HEK293 (cell line): ENCODE measurements around the gene RANBP10.

Source experiments
- CTCF ChIP-seq: fragments of 450-650 bp; formaldehyde crosslinking; IDR thresholded peaks from 2 replicates; pipeline ENCODE4 v1.5.1; 2016; ENCODE audit warnings: missing biosample characterization, missing genetic modification characterization
- FEZF1 ChIP-seq: fragments of 450-650 bp; formaldehyde crosslinking; IDR thresholded peaks from 2 replicates; pipeline ENCODE4 v1.5.1; 2016; ENCODE audit warnings: missing biosample characterization, missing genetic modification characterization
- REST ChIP-seq: fragments of 450-650 bp; formaldehyde crosslinking; IDR thresholded peaks from 2 replicates; pipeline ENCODE4 v1.5.1; 2016; ENCODE audit warnings: missing biosample characterization, missing genetic modification characterization
- TCF7L2 ChIP-seq: IDR thresholded peaks from 2 replicates; pipeline ENCODE4 v1.6.1; 2011; ENCODE audit warnings: low read depth, mild to moderate bottlenecking, inconsistent platforms, low read length, moderate library complexity, borderline replicate concordance
- ZBTB26 ChIP-seq: fragments of 450-650 bp; formaldehyde crosslinking; optimal IDR thresholded peaks from 2 replicates; pipeline ENCODE3; 2016; ENCODE audit warnings: missing biosample characterization, mild to moderate bottlenecking, missing genetic modification characterization
- ZNF140 ChIP-seq: fragments of 450-650 bp; formaldehyde crosslinking; IDR thresholded peaks from 2 replicates; pipeline ENCODE4 v1.5.1; 2016; ENCODE audit warnings: missing biosample characterization, missing genetic modification characterization
- ZNF202 ChIP-seq: fragments of 450-650 bp; formaldehyde crosslinking; IDR thresholded peaks from 2 replicates; pipeline ENCODE4 v1.5.1; 2016; ENCODE audit warnings: missing biosample characterization, missing genetic modification characterization, borderline replicate concordance
- ZNF426 ChIP-seq: fragments of 450-650 bp; formaldehyde crosslinking; IDR thresholded peaks from 2 replicates; pipeline ENCODE4 v1.5.1; 2017; ENCODE audit warnings: missing biosample characterization, missing genetic modification characterization, mild to moderate bottlenecking, inconsistent platforms, moderate library complexity
- ZNF561 ChIP-seq: fragments of 450-650 bp; IDR thresholded peaks from 2 replicates; pipeline ENCODE4 v1.5.1; 2018; ENCODE audit warnings: missing biosample characterization, missing genetic modification characterization, borderline replicate concordance
- ZNF596 ChIP-seq: fragments of 450-650 bp; IDR thresholded peaks from 2 replicates; pipeline ENCODE4 v1.5.0; 2018; ENCODE audit warnings: missing biosample characterization, mild to moderate bottlenecking, missing genetic modification characterization, moderate library complexity
- ZNF610 ChIP-seq: fragments of 450-650 bp; formaldehyde crosslinking; IDR thresholded peaks from 2 replicates; pipeline ENCODE4 v1.5.1; 2016; ENCODE audit warnings: missing biosample characterization, missing genetic modification characterization, borderline replicate concordance
- ZNF707 ChIP-seq: fragments of 450-650 bp; formaldehyde crosslinking; IDR thresholded peaks from 2 replicates; pipeline ENCODE4 v1.5.1; 2016; ENCODE audit warnings: missing biosample characterization, missing genetic modification characterization
- ZXDB ChIP-seq: fragments of 450-650 bp; formaldehyde crosslinking; IDR thresholded peaks from 2 replicates; pipeline ENCODE4 v1.5.1; 2016; ENCODE audit warnings: missing biosample characterization, missing genetic modification characterization

- no peak for TF ChIP-seq CTCF (tag by site-specific recombination)
- no peak for TF ChIP-seq ZNF140 (tag by site-specific recombination)
- no peak for TF ChIP-seq ZNF561
- no peak for TF ChIP-seq ZXDB
- no peak for TF ChIP-seq ZNF610
- TF ChIP-seq REST (tag by site-specific recombination): no peak
- TF ChIP-seq ZBTB26: no peak
- no peak for TF ChIP-seq ZNF596 (tag by site-specific recombination)
- TF ChIP-seq FEZF1: no peak
- no peak for TF ChIP-seq ZNF426 (tag by site-specific recombination)
- TF ChIP-seq TCF7L2: no peak
- TF ChIP-seq ZNF707 (tag by site-specific recombination): no peak
- no peak for TF ChIP-seq ZNF202 (tag by site-specific recombination)
These were observed 80.0 kb downstream of the RANBP10 start for GRCh38 chr16:67726106-67727034.
